Coronary artery (tissue), 2 donors: ENCODE data around the gene ST3GAL3.

Source experiments
- DNase-seq: peaks from one replicate; pipeline ENCODE4 v3.0.0-alpha.2; 2017; ENCODE audit warnings: low spot score
- H3K27ac ChIP-seq, 2 donors: fragments of 200-600 bp; sonication (generic); one replicate each; pipeline ENCODE4 v1.5.1; 2016 to 2019
- H3K4me3 ChIP-seq: fragments of 200-600 bp; sonication (generic); 2 replicates; pipeline ENCODE4 v1.5.1; 2016; ENCODE audit warnings: mild to moderate bottlenecking, moderate library complexity
- CTCF ChIP-seq: fragments of 200-600 bp; sonication (generic); IDR thresholded peaks from one replicate; pipeline ENCODE4 v1.5.1; 2019; ENCODE audit warnings: antibody characterized with exemption

ST3GAL3 gene

DNA sequence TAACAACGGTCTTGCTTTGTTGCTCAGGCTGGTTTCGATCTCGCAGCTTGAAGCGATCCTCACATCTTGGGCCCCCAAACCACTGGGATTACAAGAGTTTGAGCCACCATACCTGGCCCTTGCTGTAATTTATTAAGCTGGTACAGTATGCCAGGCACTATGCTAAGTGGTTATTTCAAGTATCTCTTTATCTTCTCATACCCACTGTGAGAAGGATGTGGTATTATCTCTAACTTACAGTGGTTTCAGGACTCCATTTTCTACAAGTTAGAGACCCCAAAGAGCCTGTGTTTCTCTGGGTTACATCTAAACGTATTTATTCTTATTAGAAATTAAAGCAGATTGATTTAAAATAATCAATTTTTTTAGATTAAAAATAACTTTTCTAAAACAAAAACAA, 8.1 kb upstream of the ST3GAL3 start:
- no peak overlapping the region for H3K4me3 ChIP-seq
- no peak for TF ChIP-seq CTCF
- no peak overlapping the region for H3K27ac ChIP-seq
- DNase-seq: no peak

DNA sequence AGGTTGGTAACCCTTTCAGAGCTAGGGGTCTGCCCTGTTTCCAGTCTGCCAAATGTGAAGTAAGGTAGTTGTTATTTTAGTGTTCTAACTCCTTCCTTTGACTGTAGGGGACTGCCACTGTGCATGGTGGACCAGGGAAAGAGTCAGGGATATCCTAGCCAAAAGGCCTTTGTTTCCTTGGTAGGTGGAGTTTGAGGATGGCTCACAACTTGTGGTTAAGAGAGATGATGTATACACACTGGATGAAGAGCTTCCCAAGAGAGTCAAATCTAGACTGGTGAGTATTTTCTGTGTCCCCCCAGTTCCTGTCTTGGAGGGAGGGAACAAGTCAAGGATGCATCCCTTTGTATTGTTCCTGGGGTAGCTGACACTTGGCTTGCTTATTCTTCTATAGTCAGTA, 3.5 kb upstream of the ST3GAL3 start:
- no peak overlapping the region for H3K4me3 ChIP-seq
- DNase-seq: no peak
- TF ChIP-seq CTCF: no peak
- no peak overlapping the region for H3K27ac ChIP-seq

DNA sequence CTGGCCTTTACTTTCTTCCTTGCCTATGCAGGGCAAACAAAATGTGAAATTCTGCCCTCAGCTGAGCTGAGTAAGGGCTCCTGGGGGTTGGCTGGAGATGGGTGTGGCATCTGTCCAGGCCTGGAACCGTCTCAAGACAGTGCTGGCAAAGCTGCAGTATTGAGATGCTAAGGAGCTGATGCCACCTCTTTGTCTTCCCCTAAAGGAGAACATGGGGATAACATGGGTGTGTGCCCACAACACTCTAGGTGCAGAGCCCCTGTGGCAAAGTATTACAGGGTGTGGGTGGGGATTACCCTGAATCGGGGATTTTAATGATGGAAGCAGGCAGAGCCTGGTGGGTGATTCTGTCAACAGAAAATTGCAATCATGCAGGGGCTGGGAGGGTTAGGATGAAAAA, 2.5 kb upstream of the ST3GAL3 start:
- no peak for TF ChIP-seq CTCF
- no peak overlapping the region for H3K27ac ChIP-seq
- no peak overlapping the region for H3K4me3 ChIP-seq
- no peak for DNase-seq

GRCh38 chr1:43705334-43705733, 2.0 kb upstream of the ST3GAL3 start:
- TF ChIP-seq CTCF: no peak
- Histone ChIP-seq H3K4me3 (no peak overlapping the region), H3K27ac (no peak overlapping the region)
- no peak for DNase-seq

DNA sequence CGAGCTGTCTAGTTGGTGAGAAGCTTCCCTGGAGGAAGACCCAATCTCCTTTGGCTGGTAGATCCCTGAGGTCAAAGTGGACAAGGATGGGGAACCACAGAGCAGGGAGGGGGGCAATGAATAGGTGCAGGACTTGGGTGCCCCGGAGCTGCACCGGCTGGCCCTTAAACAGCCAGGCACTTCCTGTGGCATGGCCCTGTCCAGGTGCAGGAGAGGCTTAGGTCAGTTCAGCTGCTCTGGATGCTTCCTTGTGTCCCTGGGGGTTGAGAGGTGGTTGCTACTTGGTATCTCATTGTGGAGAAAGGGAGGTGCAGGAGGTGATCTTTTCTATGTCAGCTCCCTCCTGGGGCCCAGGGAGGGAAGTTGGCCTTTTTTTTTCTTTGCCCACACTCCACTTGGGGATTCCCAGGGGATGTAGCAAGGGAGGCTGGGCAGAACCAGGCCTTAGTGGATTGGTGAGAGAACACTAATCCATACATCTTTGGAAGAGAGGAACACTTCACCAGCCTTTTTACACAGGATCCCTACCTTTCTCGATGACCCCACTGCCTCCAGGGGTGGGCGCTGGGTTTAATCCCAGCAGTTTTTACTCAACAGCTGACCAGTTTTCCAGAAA, 1.2 kb upstream of the ST3GAL3 start:
- no peak for DNase-seq
- no peak for TF ChIP-seq CTCF
- Histone ChIP-seq H3K27ac (no peak overlapping the region), H3K4me3 (no peak overlapping the region)

GRCh38 chr1:43706598-43707189, 642 bp upstream of the ST3GAL3 start:
- TF ChIP-seq CTCF: no peak
- peak overlapping the region; percentile 73 to 87 for H3K27ac ChIP-seq
- peak overlapping the region; percentile 95 for H3K4me3 ChIP-seq
- DNase-seq: no peak

DNA sequence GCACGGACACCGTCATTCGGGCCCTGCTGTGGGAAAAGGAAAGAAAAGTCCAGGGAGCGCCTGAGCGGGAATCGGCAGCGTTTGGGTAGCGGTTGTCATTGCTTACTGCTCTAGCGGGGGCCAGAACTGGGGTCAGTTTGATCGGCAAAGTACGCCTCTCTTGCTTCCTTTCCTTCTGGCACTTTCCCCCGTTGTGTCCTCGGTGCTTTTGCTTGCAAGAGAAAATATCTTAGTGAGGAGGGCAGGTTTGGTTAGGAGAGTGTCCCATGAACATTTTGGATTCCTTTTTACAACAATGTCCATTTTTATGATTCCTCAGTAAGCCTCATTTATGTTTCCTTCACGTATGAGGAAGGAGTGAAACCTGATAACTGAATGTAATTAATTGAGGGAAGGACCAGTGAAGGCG, 670 bp downstream of the ST3GAL3 start:
- no peak for TF ChIP-seq CTCF
- Histone ChIP-seq H3K4me3 (peak overlapping the region; percentile 95), H3K27ac (peak overlapping the region; percentile 73 to 87)
- no peak for DNase-seq
